Neural progenitor cell (in vitro differentiated cells): ENCODE data around the gene RUNX3. TPM values are rescaled to one million over a fixed set of nuclear protein-coding genes. Genes with fewer than 3 reads are reported as not detected.

Experiments
- DNase-seq: peaks from one replicate; pipeline ENCODE4 v3.0.0-alpha.2; 2016; ENCODE audit warnings: low spot score
- H2AFZ ChIP-seq: fragments of 200-600 bp; sonication (generic); replicated peaks from 2 replicates; pipeline ENCODE4 v1.6.1; 2016; ENCODE audit warnings: antibody characterized with exemption
- H3F3A ChIP-seq: fragments of 200-600 bp; sonication (generic); 2 replicates; pipeline ENCODE4 v1.6.1; 2016; ENCODE audit warnings: antibody characterized with exemption, low read depth
- H3K27ac ChIP-seq: fragments of 200-600 bp; sonication (generic); 2 replicates; pipeline ENCODE4 v1.5.1; 2016; ENCODE audit warnings: mild to moderate bottlenecking
- H3K27me3 ChIP-seq: fragments of 200-600 bp; sonication (generic); 2 replicates; pipeline ENCODE4 v1.6.1; 2016; ENCODE audit warnings: mild to moderate bottlenecking, moderate library complexity
- H3K36me3 ChIP-seq: fragments of 200-600 bp; sonication (generic); 2 replicates; pipeline ENCODE4 v1.5.1; 2016
- H3K4me1 ChIP-seq: fragments of 200-600 bp; sonication (generic); 2 replicates; pipeline ENCODE4 v1.6.1; 2016; ENCODE audit warnings: mixed run types
- H3K4me2 ChIP-seq: fragments of 200-600 bp; sonication (generic); 2 replicates; pipeline ENCODE4 v1.6.1; 2016
- H3K4me3 ChIP-seq: fragments of 200-600 bp; sonication (generic); 2 replicates; pipeline ENCODE4 v1.5.1; 2016
- H3K79me2 ChIP-seq: fragments of 200-600 bp; sonication (generic); 2 replicates; pipeline ENCODE4 v1.6.1; 2016; ENCODE audit warnings: low read depth
- H3K9ac ChIP-seq: fragments of 200-600 bp; sonication (generic); 2 replicates; pipeline ENCODE4 v1.6.1; 2016
- H3K9me3 ChIP-seq: fragments of 200-600 bp; sonication (generic); 2 replicates; pipeline ENCODE4 v1.5.1; 2016; ENCODE audit warnings: low read depth
- H4K20me1 ChIP-seq: fragments of 200-600 bp; sonication (generic); 2 replicates; pipeline ENCODE4 v1.6.1; 2016; ENCODE audit warnings: low read depth
- H3K27ac Mint-ChIP-seq: 3 replicates; pipeline ENCODE4 v1.8.0; 2021; ENCODE audit warnings: mixed read lengths
- H3K27me3 Mint-ChIP-seq: 2 replicates; pipeline ENCODE4 v1.8.0; 2022; ENCODE audit warnings: low read depth, mild to moderate bottlenecking, inconsistent platforms, moderate library complexity, mixed read lengths; ENCODE audit not compliant: insufficient read depth
- H3K36me3 Mint-ChIP-seq: 3 replicates; pipeline ENCODE4 v1.8.0; 2021; ENCODE audit warnings: mixed read lengths
- H3K4me1 Mint-ChIP-seq: 3 replicates; pipeline ENCODE4 v1.8.0; 2021; ENCODE audit warnings: mixed read lengths
- H3K4me3 Mint-ChIP-seq: 3 replicates; pipeline ENCODE4 v1.8.0; 2021; ENCODE audit warnings: mild to moderate bottlenecking, moderate library complexity, mixed read lengths
- H3K9me3 Mint-ChIP-seq: 3 replicates; pipeline ENCODE4 v1.8.0; 2020; ENCODE audit warnings: mixed read lengths
- CTCF ChIP-seq: fragments of 200-600 bp; sonication (generic); IDR thresholded peaks from 2 replicates; pipeline ENCODE4 v1.5.1; 2017; ENCODE audit warnings: antibody characterized with exemption, mild to moderate bottlenecking
- EZH2 ChIP-seq: fragments of 200-600 bp; sonication (generic); IDR thresholded peaks from 2 replicates; pipeline ENCODE4 v1.6.1; 2017; ENCODE audit warnings: antibody characterized with exemption, mild to moderate bottlenecking, moderate library complexity
- EZH2phosphoT487 ChIP-seq: fragments of 200-600 bp; sonication (generic); IDR thresholded peaks from 2 replicates; pipeline ENCODE4 v1.6.1; 2017; ENCODE audit warnings: antibody characterized with exemption
- total RNA-seq: library from RNA; depleted of rRNA; stranded (reverse); fragments of >200 nt; gene quantifications from 2 replicates; pipeline ENCODE4 v1.2.3, GENCODE V29; 2015; ENCODE audit warnings: low replicate concordance

Gene RUNX3
- total RNA-seq, 1 donor from 2014 or later, result not detected

GRCh38 chr1:24970926-24971875 lies 41.1 kb upstream of the RUNX3 start:
- no peak for DNase-seq
- no peaks in the 10 kb centered on the region for H4K20me1 ChIP-seq
- no peaks in the 10 kb centered on the region for H3K27me3 ChIP-seq
- no peak overlapping the region for H3K4me2 ChIP-seq
- no peak overlapping the region for H3K27ac Mint-ChIP-seq
- H3K4me1 ChIP-seq, result peaks cover 10% of the 10 kb centered on the region
- H3K36me3 ChIP-seq, result peaks cover 3% of the 10 kb centered on the region
- H2AFZ ChIP-seq, result peak overlapping the region; percentile 71
- H3K9ac ChIP-seq, result no peak overlapping the region
- no peaks in the 10 kb centered on the region for H3F3A ChIP-seq
- H3K4me3 Mint-ChIP-seq, result no peak overlapping the region
- no peak overlapping the region for H3K4me3 ChIP-seq
- peaks cover 16% of the 10 kb centered on the region for H3K9me3 Mint-ChIP-seq
- no peaks in the 10 kb centered on the region for H3K36me3 Mint-ChIP-seq
- TF ChIP-seq EZH2 (no peak), EZH2phosphoT487 (no peak), CTCF (no peak)
- peaks cover 17% of the 10 kb centered on the region for H3K4me1 Mint-ChIP-seq
- H3K9me3 ChIP-seq, result peaks cover 6% of the 10 kb centered on the region
- H3K27me3 Mint-ChIP-seq, result no peaks in the 10 kb centered on the region
- no peak overlapping the region for H3K27ac ChIP-seq
- no peaks in the 10 kb centered on the region for H3K79me2 ChIP-seq

- Histone ChIP-seq H3K4me1 (peaks cover 10% of the 10 kb centered on the region), H3K9me3 (peaks cover 3% of the 10 kb centered on the region), H4K20me1 (no peaks in the 10 kb centered on the region), H2AFZ (peak overlapping the region; percentile 78), H3K36me3 (no peaks in the 10 kb centered on the region), H3K4me2 (no peak overlapping the region), H3K27ac (no peak overlapping the region), H3F3A (no peaks in the 10 kb centered on the region), H3K9ac (no peak overlapping the region), H3K27me3 (no peaks in the 10 kb centered on the region), H3K79me2 (no peaks in the 10 kb centered on the region), H3K4me3 (no peak overlapping the region)
- Mint-ChIP-seq H3K4me3 (no peak overlapping the region), H3K9me3 (peaks cover 13% of the 10 kb centered on the region), H3K36me3 (no peaks in the 10 kb centered on the region), H3K27me3 (no peaks in the 10 kb centered on the region), H3K27ac (peak overlapping the region; percentile 87), H3K4me1 (peaks cover 17% of the 10 kb centered on the region)
- peak; percentile 52 for DNase-seq
- TF ChIP-seq EZH2 (no peak), CTCF (no peak), EZH2phosphoT487 (no peak)
Observed at GRCh38 chr1:24970399-24970753, 40.3 kb upstream of the RUNX3 start.

- no peaks in the 10 kb centered on the region for H3K9me3 ChIP-seq
- no peak for DNase-seq
- H3K27me3 Mint-ChIP-seq, result no peaks in the 10 kb centered on the region
- H3K4me2 ChIP-seq, result no peak overlapping the region
- no peaks in the 10 kb centered on the region for H3K36me3 Mint-ChIP-seq
- no peak overlapping the region for H3K4me3 ChIP-seq
- H3F3A ChIP-seq, result no peaks in the 10 kb centered on the region
- H3K27ac Mint-ChIP-seq, result peak overlapping the region; percentile 87
- peaks cover 8% of the 10 kb centered on the region for H3K9me3 Mint-ChIP-seq
- TF ChIP-seq EZH2 (no peak), EZH2phosphoT487 (no peak), CTCF (no peak)
- peaks cover 10% of the 10 kb centered on the region for H3K4me1 ChIP-seq
- peak overlapping the region; percentile 78 for H2AFZ ChIP-seq
- H3K79me2 ChIP-seq, result no peaks in the 10 kb centered on the region
- no peaks in the 10 kb centered on the region for H3K27me3 ChIP-seq
- H3K4me1 Mint-ChIP-seq, result peaks cover 17% of the 10 kb centered on the region
- H3K4me3 Mint-ChIP-seq, result no peak overlapping the region
- no peak overlapping the region for H3K9ac ChIP-seq
- H3K27ac ChIP-seq, result no peak overlapping the region
- H4K20me1 ChIP-seq, result no peaks in the 10 kb centered on the region
- no peaks in the 10 kb centered on the region for H3K36me3 ChIP-seq
Observed at GRCh38 chr1:24969596-24970398, 39.7 kb upstream of the RUNX3 start.
